ENCODE measurements around the gene PRSS50.

PRSS50 gene

GRCh38 chr3:46729038-46729437 lies 11.4 kb upstream of the PRSS50 start:
- Histone ChIP-seq H3K27ac (no peak overlapping the region), H3K4me3 (no peak overlapping the region)

- Histone ChIP-seq H3K4me3 (no peak overlapping the region), H3K27ac (no peak overlapping the region)
Measured at GRCh38 chr3:46725621-46726314, 8.1 kb upstream of the PRSS50 start.

GRCh38 chr3:46724424-46724823 lies 6.8 kb upstream of the PRSS50 start:
- H3K27ac ChIP-seq, result no peak overlapping the region
- H3K4me3 ChIP-seq, result no peak overlapping the region

- Histone ChIP-seq H3K4me3 (no peak overlapping the region), H3K27ac (no peak overlapping the region)
Measured at GRCh38 chr3:46722443-46722842, 4.8 kb upstream of the PRSS50 start.

- no peak overlapping the region for H3K27ac ChIP-seq
Measured at GRCh38 chr3:46721009-46721408, 3.3 kb upstream of the PRSS50 start.

GRCh38 chr3:46719735-46720271 lies 2.1 kb upstream of the PRSS50 start:
- Histone ChIP-seq H3K27ac (no peak overlapping the region), H3K4me3 (no peak overlapping the region)

More at GRCh38 chr3:46721009-46721408, 3.3 kb upstream of the PRSS50 start:
- no peak overlapping the region for H3K4me3 ChIP-seq

- H3K4me3 ChIP-seq, result no peak overlapping the region
- H3K27ac ChIP-seq, result no peak overlapping the region
Measured at GRCh38 chr3:46719044-46719565, 1.4 kb upstream of the PRSS50 start.

GRCh38 chr3:46716461-46717441 lies 918 bp downstream of the PRSS50 start:
- Histone ChIP-seq H3K4me3 (no peak overlapping the region), H3K27ac (no peak overlapping the region)

GRCh38 chr3:46715507-46716175 lies 2.0 kb downstream of the PRSS50 start:
- H3K4me3 ChIP-seq, result no peak overlapping the region
- H3K27ac ChIP-seq, result no peak overlapping the region

- Histone ChIP-seq H3K27ac (no peak overlapping the region), H3K4me3 (no peak overlapping the region)
Measured at GRCh38 chr3:46714728-46715506, 2.8 kb downstream of the PRSS50 start.

- Histone ChIP-seq H3K4me3 (no peak overlapping the region), H3K27ac (peak overlapping the region in 1 of 21 experiments; percentile 11)
Measured at GRCh38 chr3:46713898-46714552, 3.6 kb downstream of the PRSS50 start.

GRCh38 chr3:46713050-46713897 lies 4.4 kb downstream of the PRSS50 start:
- no peak overlapping the region for H3K4me3 ChIP-seq
- H3K27ac ChIP-seq, result peak overlapping the region in 1 of 21 experiments; percentile 11

GRCh38 chr3:46712191-46713049 lies 5.2 kb downstream of the PRSS50 start:
- no peak overlapping the region for H3K27ac ChIP-seq
- H3K4me3 ChIP-seq, result no peak overlapping the region

- Histone ChIP-seq H3K4me3 (no peak overlapping the region), H3K27ac (no peak overlapping the region)
Measured at GRCh38 chr3:46711760-46712159, 5.9 kb downstream of the PRSS50 start.

GRCh38 chr3:46711305-46711704 lies 6.4 kb downstream of the PRSS50 start:
- no peak overlapping the region for H3K27ac ChIP-seq

GRCh38 chr3:46710671-46711295 lies 6.9 kb downstream of the PRSS50 start:
- H3K27ac ChIP-seq, result no peak overlapping the region
- H3K4me3 ChIP-seq, result no peak overlapping the region

More at GRCh38 chr3:46711305-46711704, 6.4 kb downstream of the PRSS50 start:
- H3K4me3 ChIP-seq, result no peak overlapping the region
